DND-41 (cell line): ENCODE data around the gene KCNH8.

Source experiments
- EZH2 ChIP-seq: IDR thresholded peaks from 3 replicates; pipeline ENCODE4 v1.6.1; 2012; ENCODE audit warnings: borderline replicate concordance, low read depth, mild to moderate bottlenecking, moderate library complexity, low read length, inconsistent platforms; ENCODE audit not compliant: severe bottlenecking
- TF ChIP-seq, protein P1 (sequence below): IDR thresholded peaks from 2 replicates; pipeline ENCODE4 v1.5.1; 2012; ENCODE audit warnings: borderline replicate concordance, low read length, moderate library complexity, mild to moderate bottlenecking; ENCODE audit not compliant: poor library complexity, severe bottlenecking; ENCODE audit errors: extremely low read depth

DNA sequence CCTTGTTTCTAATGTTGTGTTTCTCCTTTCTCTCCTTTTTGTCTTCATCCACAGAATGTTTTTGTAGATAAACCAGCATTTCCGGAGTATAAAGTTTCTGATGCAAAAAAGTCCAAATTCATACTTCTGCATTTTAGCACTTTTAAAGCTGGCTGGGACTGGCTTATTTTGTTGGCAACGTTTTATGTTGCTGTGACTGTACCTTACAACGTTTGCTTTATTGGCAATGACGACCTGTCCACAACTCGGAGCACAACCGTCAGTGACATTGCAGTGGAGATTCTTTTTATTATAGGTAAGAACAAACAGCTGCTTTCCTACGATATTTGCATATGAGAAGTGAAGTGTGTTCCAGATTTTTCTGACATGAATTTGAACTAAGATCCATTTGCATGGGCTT, 199.4 kb downstream of the KCNH8 start:
- TF ChIP-seq, protein P1, sequence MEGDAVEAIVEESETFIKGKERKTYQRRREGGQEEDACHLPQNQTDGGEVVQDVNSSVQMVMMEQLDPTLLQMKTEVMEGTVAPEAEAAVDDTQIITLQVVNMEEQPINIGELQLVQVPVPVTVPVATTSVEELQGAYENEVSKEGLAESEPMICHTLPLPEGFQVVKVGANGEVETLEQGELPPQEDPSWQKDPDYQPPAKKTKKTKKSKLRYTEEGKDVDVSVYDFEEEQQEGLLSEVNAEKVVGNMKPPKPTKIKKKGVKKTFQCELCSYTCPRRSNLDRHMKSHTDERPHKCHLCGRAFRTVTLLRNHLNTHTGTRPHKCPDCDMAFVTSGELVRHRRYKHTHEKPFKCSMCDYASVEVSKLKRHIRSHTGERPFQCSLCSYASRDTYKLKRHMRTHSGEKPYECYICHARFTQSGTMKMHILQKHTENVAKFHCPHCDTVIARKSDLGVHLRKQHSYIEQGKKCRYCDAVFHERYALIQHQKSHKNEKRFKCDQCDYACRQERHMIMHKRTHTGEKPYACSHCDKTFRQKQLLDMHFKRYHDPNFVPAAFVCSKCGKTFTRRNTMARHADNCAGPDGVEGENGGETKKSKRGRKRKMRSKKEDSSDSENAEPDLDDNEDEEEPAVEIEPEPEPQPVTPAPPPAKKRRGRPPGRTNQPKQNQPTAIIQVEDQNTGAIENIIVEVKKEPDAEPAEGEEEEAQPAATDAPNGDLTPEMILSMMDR, result no peak
- TF ChIP-seq EZH2, result no peak
